Body of pancreas (tissue), 4 donors: ENCODE results near the gene SKOR1. TPM values are rescaled to one million over a fixed set of nuclear protein-coding genes. Genes with fewer than 3 reads are reported as not detected.

Experiments used
- ATAC-seq: fragments of 150-250 bp; one replicate; pipeline ENCODE4 v1.9.1; 2016
- DNase-seq, 4 donors: peaks; one replicate each; pipeline ENCODE4 v3.0.0-alpha.2; 2019
- H3K27ac ChIP-seq, 4 donors: fragments of 200-600 bp; sonication (generic); 1 replicate in 3 of 4; 2 replicates in 1 of 4; pipeline versions ENCODE4 v1.5.1 to v1.6.1; 2016 to 2019; ENCODE audit warnings: mild to moderate bottlenecking in 1 of 4, mixed read lengths in 1 of 4, moderate library complexity in 1 of 4
- H3K27me3 ChIP-seq, 2 donors: fragments of 200-600 bp; sonication (generic); one replicate each; pipeline ENCODE4 v1.6.0; 2016; ENCODE audit warnings: mild to moderate bottlenecking in 1 of 2
- H3K36me3 ChIP-seq, 2 donors: fragments of 200-600 bp; sonication (generic); replicated peaks in 1 of 2; 2 replicates each; pipeline ENCODE4 v1.5.1; 2016; ENCODE audit warnings: low read depth in 2 of 2; ENCODE audit not compliant: insufficient read depth in 1 of 2
- H3K4me1 ChIP-seq: fragments of 200-600 bp; sonication (generic); one replicate; pipeline ENCODE4 v1.6.0; 2016
- H3K4me3 ChIP-seq, 2 donors: fragments of 200-600 bp; sonication (generic); 1 replicate in 1 of 2; 2 replicates in 1 of 2; pipeline ENCODE4 v1.5.1; 2016 to 2019
- H3K9me3 ChIP-seq, 3 donors: fragments of 200-600 bp; sonication (generic); 1 replicate in 2 of 3; 2 replicates in 1 of 3; pipeline ENCODE4 v1.5.1; 2016
- CTCF ChIP-seq, 7 experiments: fragments of 450-650 bp in 4 of 7; fragments of 200-600 bp in 3 of 7; sonication (generic) in 3 of 7; IDR thresholded peaks; one replicate each; pipeline ENCODE4 v1.5.1; 2016 to 2019; ENCODE audit warnings: antibody characterized with exemption in 7 of 7
- POLR2A ChIP-seq, 3 donors: fragments of 450-650 bp; IDR thresholded peaks; one replicate each; pipeline ENCODE4 v1.6.1; 2016; ENCODE audit warnings: antibody characterized with exemption in 3 of 3, mild to moderate bottlenecking in 2 of 3
- WGBS, 2 donors: methylation state at CpG; one replicate each; pipeline ENCODE4 v1.1.5; 2017; 5-methylcytosine and 5-hydroxymethylcytosine counted together
- intact Hi-C: fragments of 100-400 bp; cut with DNase I; formaldehyde crosslinking; loops from one replicate; pipeline ENCODE4 v1.15.1; 2023
- total RNA-seq, 2 donors: library from RNA; depleted of rRNA; stranded (reverse); fragments of >200 nt; gene quantifications; one replicate each; pipeline ENCODE4 v1.1.0, GENCODE V29; 2016

Gene SKOR1
- total RNA-seq, 2 donors from 2014 or later = under 0.01 to 0.78 TPM

GRCh38 chr15:67836477-67836876 lies 11.2 kb downstream of the SKOR1 start:
- no peak overlapping the region for H3K27ac ChIP-seq
- intact Hi-C loops = loop anchor here (10.0 kb wide), 1 partner anchor 882 kb away; no protein-coding TSS in a partner anchor
- no peak overlapping the region for H3K4me3 ChIP-seq
- H3K27me3 ChIP-seq = peaks cover 0 to 28% of the 10 kb centered on the region in 2 donors
- H3K36me3 ChIP-seq = no peaks in the 10 kb centered on the region
- 31 to 34% methylated on average over 8 of the region's 8 CpGs for WGBS, 2 donors
- H3K4me1 ChIP-seq = peaks cover 53% of the 10 kb centered on the region
- TF ChIP-seq POLR2A (IDR thresholded peaks at IDR 0.05) = no peak
- TF ChIP-seq CTCF (IDR thresholded peaks at IDR 0.05) = peak; percentile 53 to 95 (median 64)
- H3K9me3 ChIP-seq = no peaks in the 10 kb centered on the region
- DNase-seq (peak; percentile 57 to 71 (median 63)), ATAC-seq (no peak)

DNA sequence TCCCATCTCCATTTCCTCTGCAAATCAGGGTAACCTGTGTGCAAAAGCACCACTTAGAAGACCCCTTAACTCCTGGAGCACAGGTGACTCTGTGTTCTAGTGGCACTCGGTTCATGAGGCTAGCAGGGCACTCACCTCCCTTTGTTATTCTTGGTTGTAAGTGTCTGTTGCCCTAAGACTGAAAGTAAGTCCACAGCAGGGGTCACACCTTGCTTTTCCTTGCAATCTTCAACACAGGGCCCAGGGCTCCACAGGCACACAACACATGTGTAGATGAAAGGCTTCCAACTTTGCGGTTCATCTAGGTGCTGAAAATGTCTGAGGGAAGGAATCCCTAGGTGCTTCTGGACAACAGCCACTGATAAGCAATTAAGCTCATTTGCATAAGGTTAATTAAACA lies 11.6 kb downstream of the SKOR1 start:
- intact Hi-C loops = loop anchor here (10.0 kb wide), 1 partner anchor 882 kb away; no protein-coding TSS in a partner anchor
- ATAC-seq = no peak

GRCh38 chr15:67838789-67839332 lies 13.6 kb downstream of the SKOR1 start:
- ATAC-seq = peak; percentile 30

More for the DNA sequence above, 11.6 kb downstream of the SKOR1 start:
- Histone ChIP-seq H3K27me3 (peaks cover 0 to 28% of the 10 kb centered on the region in 2 donors), H3K27ac (no peak overlapping the region), H3K4me1 (peaks cover 54% of the 10 kb centered on the region), H3K4me3 (no peak overlapping the region), H3K9me3 (no peaks in the 10 kb centered on the region), H3K36me3 (no peaks in the 10 kb centered on the region)
- WGBS, 2 donors = 49 to 63% methylated on average over 2 of the region's 2 CpGs
- no peak for DNase-seq
- TF ChIP-seq CTCF (IDR thresholded peaks at IDR 0.05) (no peak), POLR2A (IDR thresholded peaks at IDR 0.05) (no peak)

GRCh38 chr15:67839499-67839928 lies 14.2 kb downstream of the SKOR1 start:
- WGBS, 2 donors = 5 to 6% methylated on average over 12 of the region's 12 CpGs
- intact Hi-C loops = loop anchor here (10.0 kb wide), 1 partner anchor 885 kb away; no protein-coding TSS in a partner anchor
- peak overlapping the region; percentile 96 to 98 (median 97) for H3K27ac ChIP-seq
- ATAC-seq (peak; percentile 13), DNase-seq (no peak)
- H3K4me3 ChIP-seq = no peak overlapping the region
- peaks cover 38% of the 10 kb centered on the region for H3K4me1 ChIP-seq
- no peaks in the 10 kb centered on the region for H3K36me3 ChIP-seq
- H3K9me3 ChIP-seq = no peaks in the 10 kb centered on the region
- TF ChIP-seq POLR2A (IDR thresholded peaks at IDR 0.05) = no peak
- TF ChIP-seq CTCF (IDR thresholded peaks at IDR 0.05) = no peak
- peaks cover 0 to 16% of the 10 kb centered on the region in 2 donors for H3K27me3 ChIP-seq

More at GRCh38 chr15:67838789-67839332, 13.6 kb downstream of the SKOR1 start:
- 21 to 28% methylated on average over 10 to 21 of the region's 25 CpGs for WGBS, 2 donors
- TF ChIP-seq CTCF (IDR thresholded peaks at IDR 0.05) (peak in 3 of 7 experiments; percentile 16 to 37 (median 22)), POLR2A (IDR thresholded peaks at IDR 0.05) (peak; percentile 27 to 54 (median 51))
- Histone ChIP-seq H3K4me3 (no peak overlapping the region), H3K4me1 (peaks cover 43% of the 10 kb centered on the region), H3K9me3 (no peaks in the 10 kb centered on the region), H3K27ac (peak overlapping the region; percentile 18 to 97 (median 76)), H3K36me3 (no peaks in the 10 kb centered on the region), H3K27me3 (peaks cover 0 to 18% of the 10 kb centered on the region in 2 donors)
- peak; percentile 61 to 79 (median 74) for DNase-seq
- intact Hi-C loops = loop anchor here (10.0 kb wide), 1 partner anchor 884 kb away; no protein-coding TSS in a partner anchor
